GM23248 (cell line): ENCODE data around the gene EXD3. TPM values are rescaled to one million over a fixed set of nuclear protein-coding genes. Genes with fewer than 3 reads are reported as not detected.

Experiments used
- DNase-seq: peaks from one replicate; pipeline ENCODE4 v3.0.0-alpha.2; 2015
- H2AFZ ChIP-seq: fragments of 200-600 bp; sonication (generic); 2 replicates; pipeline ENCODE4 v1.6.1; 2016; ENCODE audit warnings: antibody characterized with exemption
- H3F3A ChIP-seq: fragments of 200-600 bp; sonication (generic); 2 replicates; pipeline ENCODE4 v1.6.1; 2016; ENCODE audit warnings: mild to moderate bottlenecking, antibody characterized with exemption, mixed run types; ENCODE audit not compliant: insufficient read depth
- H3K27ac ChIP-seq: fragments of 200-600 bp; sonication (generic); 2 replicates; pipeline ENCODE4 v1.5.1; 2016; ENCODE audit warnings: mild to moderate bottlenecking
- H3K27me3 ChIP-seq: fragments of 200-600 bp; sonication (generic); replicated peaks from 2 replicates; pipeline ENCODE4 v1.6.1; 2016; ENCODE audit warnings: mild to moderate bottlenecking; ENCODE audit not compliant: insufficient read depth
- H3K36me3 ChIP-seq: fragments of 200-600 bp; sonication (generic); 2 replicates; pipeline ENCODE4 v1.6.1; 2016; ENCODE audit warnings: low read depth, mild to moderate bottlenecking
- H3K4me1 ChIP-seq: fragments of 200-600 bp; sonication (generic); 2 replicates; pipeline ENCODE4 v1.6.1; 2016; ENCODE audit warnings: mild to moderate bottlenecking; ENCODE audit not compliant: insufficient read depth
- H3K4me2 ChIP-seq: fragments of 200-600 bp; sonication (generic); one replicate; pipeline ENCODE4 v1.6.1; 2016; ENCODE audit warnings: mild to moderate bottlenecking; ENCODE audit not compliant: unreplicated experiment
- H3K4me3 ChIP-seq: fragments of 200-600 bp; sonication (generic); 2 replicates; pipeline ENCODE4 v1.5.1; 2016; ENCODE audit warnings: mild to moderate bottlenecking
- H3K79me2 ChIP-seq: fragments of 200-600 bp; sonication (generic); 2 replicates; pipeline ENCODE4 v1.6.1; 2016; ENCODE audit warnings: mild to moderate bottlenecking; ENCODE audit not compliant: insufficient read depth
- H3K9ac ChIP-seq: fragments of 200-600 bp; sonication (generic); 2 replicates; pipeline ENCODE4 v1.6.1; 2016; ENCODE audit warnings: mild to moderate bottlenecking
- H3K9me2 ChIP-seq: fragments of 200-600 bp; sonication (generic); 2 replicates; pipeline ENCODE4 v1.6.1; 2016; ENCODE audit warnings: mixed run types, mild to moderate bottlenecking, moderate library complexity; ENCODE audit not compliant: insufficient read depth
- H3K9me3 ChIP-seq: fragments of 200-600 bp; sonication (generic); one replicate; pipeline ENCODE4 v1.6.1; 2017; ENCODE audit warnings: low read depth
- H4K20me1 ChIP-seq: fragments of 200-600 bp; sonication (generic); 2 replicates; pipeline ENCODE4 v1.6.0; 2016; ENCODE audit not compliant: insufficient read depth
- EZH2 ChIP-seq: fragments of 200-600 bp; sonication (generic); IDR thresholded peaks from 2 replicates; pipeline ENCODE4 v1.6.1; 2018; ENCODE audit warnings: antibody characterized with exemption, mild to moderate bottlenecking; ENCODE audit not compliant: insufficient read depth, poor library complexity, severe bottlenecking
- EZH2phosphoT487 ChIP-seq: fragments of 200-600 bp; sonication (generic); IDR thresholded peaks from 2 replicates; pipeline ENCODE4 v1.6.1; 2018; ENCODE audit warnings: antibody characterized with exemption, moderate library complexity, mild to moderate bottlenecking, low read depth; ENCODE audit not compliant: insufficient read depth
- WGBS, 2 experiments: methylation state at CpG; one replicate each; pipeline ENCODE4 v1.1.6; 2015 to 2017; ENCODE audit warnings: low lambda C conversion rate in 2 of 2, low coverage in 1 of 2; ENCODE audit errors: missing lambda C conversion rate in 2 of 2; 5-methylcytosine and 5-hydroxymethylcytosine counted together
- in situ Hi-C: fragments of 300-500 bp; cut with MboI; formaldehyde crosslinking; loops from 2 replicates; pipeline ENCODE4 v1.15.0; 2020
- polyA plus RNA-seq: library from polyadenylated mRNA; unstranded; fragments of >200 nt; fragmentation: Nextera tagmentation; extraction: Ambion mirVana; gene quantifications from 2 replicates; pipeline ENCODE4 v1.2.1, GENCODE V29; 2016
- total RNA-seq: library from RNA; depleted of rRNA; stranded (reverse); fragments of >200 nt; shearing (Covaris generic); gene quantifications from 2 replicates; pipeline ENCODE4 v1.2.3, GENCODE V29; 2014

EXD3 gene
- total and polyA plus RNA-seq, 2 experiments from 2014 or later = 10.1 to 11.6 TPM

DNA sequence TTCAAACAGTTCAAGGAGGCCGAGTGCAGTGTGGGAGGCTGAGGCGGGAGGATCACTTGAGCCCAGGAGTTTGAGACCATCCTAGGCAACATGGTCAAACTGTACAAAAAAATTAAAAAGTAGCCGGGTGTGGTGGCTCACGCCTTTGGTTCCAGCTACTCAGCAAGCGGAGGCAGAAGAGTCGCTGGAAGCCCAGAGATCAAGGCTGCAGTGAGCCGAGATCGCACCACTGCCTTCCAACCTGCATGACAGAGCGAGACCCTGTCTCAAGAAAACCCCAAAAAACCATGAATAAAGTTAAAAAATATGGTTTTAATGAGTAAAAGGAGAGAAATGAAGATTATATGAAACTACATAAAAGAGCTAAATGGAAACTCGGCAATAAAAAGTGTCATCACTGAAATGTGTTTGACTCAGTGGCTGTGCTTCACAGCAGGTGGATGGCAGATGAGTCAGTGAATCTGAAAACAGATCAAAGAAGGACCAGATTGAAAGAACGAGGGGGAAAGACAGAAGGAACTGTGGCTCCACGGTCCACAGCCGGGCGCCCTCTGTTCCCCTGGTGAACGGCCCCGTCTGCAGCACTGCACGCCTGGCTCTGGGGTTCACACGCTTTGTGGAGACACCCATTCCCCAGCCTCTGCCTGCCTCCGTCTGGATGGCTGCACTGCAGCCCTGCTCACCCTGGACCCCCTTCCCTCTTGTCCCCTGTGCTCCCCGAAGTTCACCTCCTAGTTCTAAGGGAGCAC lies 25.1 kb downstream of the EXD3 start:
- H3K9ac ChIP-seq = no peak overlapping the region
- H3K27ac ChIP-seq = no peak overlapping the region
- no peaks in the 10 kb centered on the region for H3K4me1 ChIP-seq
- no peaks in the 10 kb centered on the region for H3K79me2 ChIP-seq
- H3K4me2 ChIP-seq = no peak overlapping the region
- H3F3A ChIP-seq = no peaks in the 10 kb centered on the region
- no peaks in the 10 kb centered on the region for H3K36me3 ChIP-seq
- no peak for TF ChIP-seq EZH2phosphoT487
- TF ChIP-seq EZH2 = no peak
- in situ Hi-C loops = no loop called here
- H3K27me3 ChIP-seq = no peaks in the 10 kb centered on the region
- 81 to 85% methylated on average over 20 of the region's 20 CpGs for WGBS, 2 experiments
- H4K20me1 ChIP-seq = no peaks in the 10 kb centered on the region
- no peak for DNase-seq
- no peaks in the 10 kb centered on the region for H3K9me2 ChIP-seq
- no peaks in the 10 kb centered on the region for H3K9me3 ChIP-seq
- no peak overlapping the region for H3K4me3 ChIP-seq
- H2AFZ ChIP-seq = no peak overlapping the region

DNA sequence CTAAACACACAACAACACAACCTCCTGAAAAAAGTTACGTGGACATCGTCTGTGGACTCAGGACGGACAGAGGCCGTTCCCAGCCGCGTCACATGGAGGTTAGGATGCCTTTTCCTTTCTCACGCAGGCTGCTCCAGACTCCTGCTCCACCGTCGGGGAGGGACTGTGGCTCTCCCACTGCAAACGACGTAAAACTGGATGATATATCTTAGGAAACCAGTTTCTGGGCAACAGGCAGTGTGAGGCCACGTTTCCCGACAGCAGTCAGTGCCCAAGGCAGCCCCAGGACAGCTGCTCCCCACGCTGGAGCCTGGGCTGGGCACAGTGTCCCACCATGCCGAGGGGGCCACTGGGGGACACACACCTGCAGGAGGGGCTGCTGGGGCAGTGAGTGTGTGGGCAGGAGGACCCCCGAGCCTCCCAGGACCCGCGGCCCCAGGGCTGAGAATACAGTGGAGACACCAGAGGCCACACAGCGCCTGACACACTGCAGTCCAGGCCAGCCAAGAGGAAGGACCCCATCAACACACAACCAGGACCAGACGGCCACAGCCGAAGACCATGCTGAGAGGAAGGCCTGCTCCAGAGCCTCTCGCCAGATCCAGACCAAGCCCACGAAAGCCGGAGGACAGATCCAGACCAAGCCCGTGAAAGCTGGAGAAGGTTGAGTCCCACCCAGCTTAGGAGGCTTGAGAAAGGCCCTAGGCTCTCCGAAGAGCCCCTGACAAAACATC lies 26.2 kb downstream of the EXD3 start:
- TF ChIP-seq EZH2 = no peak
- TF ChIP-seq EZH2phosphoT487 = no peak
- no peak overlapping the region for H3K4me2 ChIP-seq
- 85 to 90% methylated on average over 23 to 26 of the region's 26 CpGs for WGBS, 2 experiments
- no peaks in the 10 kb centered on the region for H3K9me3 ChIP-seq
- no peak overlapping the region for H2AFZ ChIP-seq
- no peaks in the 10 kb centered on the region for H3K4me1 ChIP-seq
- no peaks in the 10 kb centered on the region for H4K20me1 ChIP-seq
- no peaks in the 10 kb centered on the region for H3F3A ChIP-seq
- H3K36me3 ChIP-seq = no peaks in the 10 kb centered on the region
- no peak for DNase-seq
- in situ Hi-C loops = no loop called here
- H3K27ac ChIP-seq = no peak overlapping the region
- no peak overlapping the region for H3K4me3 ChIP-seq
- H3K9ac ChIP-seq = no peak overlapping the region
- H3K27me3 ChIP-seq = no peaks in the 10 kb centered on the region
- H3K9me2 ChIP-seq = no peaks in the 10 kb centered on the region
- H3K79me2 ChIP-seq = no peaks in the 10 kb centered on the region

DNA sequence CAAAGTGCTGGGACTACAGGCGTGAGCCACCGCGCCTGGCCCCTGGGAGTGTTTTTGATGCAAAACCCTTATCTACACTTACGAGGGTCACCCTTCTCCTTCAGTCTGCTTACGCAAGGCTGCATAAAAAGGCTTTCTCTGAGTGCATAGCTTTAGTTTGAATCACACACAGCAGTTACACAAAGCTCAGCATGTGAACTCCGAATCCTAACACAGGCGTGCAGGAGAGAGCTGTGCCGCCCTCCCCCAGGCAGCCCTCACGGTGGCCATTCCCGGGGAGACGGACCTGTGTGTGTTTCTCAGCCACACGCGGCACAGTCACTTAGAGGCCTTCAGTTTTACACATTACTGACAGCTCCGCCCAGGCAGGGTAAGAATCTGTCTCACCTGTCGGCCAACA lies 26.7 kb downstream of the EXD3 start:
- no peak overlapping the region for H2AFZ ChIP-seq
- no peaks in the 10 kb centered on the region for H3F3A ChIP-seq
- no peak overlapping the region for H3K4me3 ChIP-seq
- no peaks in the 10 kb centered on the region for H3K27me3 ChIP-seq
- DNase-seq = peak; percentile 63
- no peak overlapping the region for H3K27ac ChIP-seq
- in situ Hi-C loops = no loop called here
- no peaks in the 10 kb centered on the region for H3K4me1 ChIP-seq
- 79 to 82% methylated on average over 15 of the region's 15 CpGs for WGBS, 2 experiments
- TF ChIP-seq EZH2 (no peak), EZH2phosphoT487 (no peak)
- H3K9me2 ChIP-seq = no peaks in the 10 kb centered on the region
- H3K79me2 ChIP-seq = no peaks in the 10 kb centered on the region
- H4K20me1 ChIP-seq = no peaks in the 10 kb centered on the region
- no peaks in the 10 kb centered on the region for H3K9me3 ChIP-seq
- H3K4me2 ChIP-seq = no peak overlapping the region
- H3K36me3 ChIP-seq = no peaks in the 10 kb centered on the region
- H3K9ac ChIP-seq = no peak overlapping the region

DNA sequence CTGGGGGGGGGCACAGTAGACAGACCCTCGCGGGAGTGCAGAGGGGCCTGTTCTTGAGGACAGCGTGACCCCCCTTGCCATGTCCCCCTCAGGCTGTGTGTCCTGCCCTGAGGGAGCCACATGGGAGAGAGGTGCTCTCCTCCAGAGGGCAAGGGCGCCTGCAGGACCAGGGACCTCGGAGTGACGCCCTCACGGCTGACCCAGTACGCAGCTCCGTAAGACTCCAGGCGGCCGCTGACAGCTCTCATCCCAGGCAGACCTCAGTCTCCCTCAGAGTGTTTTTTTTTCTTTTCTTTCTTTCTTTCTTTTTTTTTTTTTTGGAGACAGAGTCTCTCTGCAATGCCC lies 27.3 kb downstream of the EXD3 start:
- Histone ChIP-seq H3K27me3 (no peaks in the 10 kb centered on the region), H3K9ac (no peak overlapping the region), H3K36me3 (no peaks in the 10 kb centered on the region), H2AFZ (no peak overlapping the region), H3K9me3 (no peaks in the 10 kb centered on the region), H3K27ac (no peak overlapping the region), H3K4me3 (no peak overlapping the region), H3K4me1 (no peaks in the 10 kb centered on the region), H3K9me2 (no peaks in the 10 kb centered on the region), H3K4me2 (no peak overlapping the region), H3K79me2 (no peaks in the 10 kb centered on the region), H4K20me1 (no peaks in the 10 kb centered on the region), H3F3A (no peaks in the 10 kb centered on the region)
- in situ Hi-C loops = no loop called here
- no peak for DNase-seq
- TF ChIP-seq EZH2 = no peak
- TF ChIP-seq EZH2phosphoT487 = no peak
- 83 to 89% methylated on average over 7 to 11 of the region's 11 CpGs for WGBS, 2 experiments
